CD14-positive monocyte (primary cell): ENCODE results near the gene SERPINA12. TPM values are rescaled to one million over a fixed set of nuclear protein-coding genes. Genes with fewer than 3 reads are reported as not detected.

ENCODE experiments used
- DNase-seq, 3 donors: peaks; one replicate each; pipeline ENCODE4 v3.0.0-alpha.2; 2011 to 2022
- H2AFZ ChIP-seq: 2 replicates; pipeline ENCODE4 v1.6.0; 2012; ENCODE audit warnings: mild to moderate bottlenecking, low read depth, low read length, inconsistent platforms; ENCODE audit not compliant: insufficient read depth, poor library complexity, severe bottlenecking
- H3K27ac ChIP-seq, 2 donors: 1 replicate in 1 of 2; 2 replicates in 1 of 2; pipeline ENCODE4 v1.5.1; 2012 to 2013; ENCODE audit warnings: low read length in 2 of 2, control low read depth in 1 of 2, inconsistent platforms in 1 of 2, low read depth in 1 of 2, mild to moderate bottlenecking in 1 of 2
- H3K27me3 ChIP-seq, 2 donors: one replicate each; pipeline versions ENCODE4 v1.6.0 to v1.6.1; 2011 to 2013; ENCODE audit warnings: low read length in 2 of 2; ENCODE audit not compliant: control insufficient read depth in 2 of 2, insufficient read depth in 2 of 2
- H3K36me3 ChIP-seq, 2 donors: replicated peaks in 1 of 2; 1 replicate in 1 of 2; 2 replicates in 1 of 2; pipeline versions ENCODE4 v1.5.1 to v1.6.1; 2012 to 2013; ENCODE audit warnings: low read length in 2 of 2, control low read depth in 1 of 2, inconsistent platforms in 1 of 2, mild to moderate bottlenecking in 1 of 2; ENCODE audit not compliant: insufficient read depth in 2 of 2, control insufficient read depth in 1 of 2
- H3K4me1 ChIP-seq, 2 donors: 1 replicate in 1 of 2; 2 replicates in 1 of 2; pipeline versions ENCODE4 v1.5.1 to v1.6.1; 2012 to 2013; ENCODE audit warnings: low read length in 2 of 2, control low read depth in 1 of 2, inconsistent platforms in 1 of 2, mild to moderate bottlenecking in 1 of 2, moderate library complexity in 1 of 2; ENCODE audit not compliant: insufficient read depth in 2 of 2, control insufficient read depth in 1 of 2
- H3K4me2 ChIP-seq: replicated peaks from 2 replicates; pipeline ENCODE3; 2012; ENCODE audit warnings: low read length, moderate library complexity, mild to moderate bottlenecking; ENCODE audit not compliant: poor library complexity, severe bottlenecking; ENCODE audit errors: extremely low read depth
- H3K4me3 ChIP-seq, 3 experiments: fragments of 200-600 bp in 1 of 3; sonication (generic) in 1 of 3; replicated peaks in 1 of 3; 1 replicate in 2 of 3; 2 replicates in 1 of 3; pipeline ENCODE4 v1.5.1; 2011 to 2013; ENCODE audit warnings: low read length in 3 of 3, mild to moderate bottlenecking in 3 of 3, control low read depth in 2 of 3, low read depth in 2 of 3, inconsistent platforms in 1 of 3, moderate library complexity in 1 of 3
- H3K79me2 ChIP-seq: 2 replicates; pipeline ENCODE4 v1.6.0; 2012; ENCODE audit warnings: mild to moderate bottlenecking, control low read depth, inconsistent platforms, low read length, moderate library complexity; ENCODE audit not compliant: insufficient read depth
- H3K9ac ChIP-seq: 2 replicates; pipeline ENCODE4 v1.6.0; 2017; ENCODE audit warnings: low read length, mild to moderate bottlenecking; ENCODE audit not compliant: insufficient read depth, poor library complexity, severe bottlenecking
- H3K9me3 ChIP-seq, 2 donors: replicated peaks in 1 of 2; 1 replicate in 1 of 2; 2 replicates in 1 of 2; pipeline versions ENCODE4 v1.5.1 to v1.6.1; 2012 to 2013; ENCODE audit warnings: low read length in 2 of 2, control low read depth in 1 of 2; ENCODE audit not compliant: control insufficient read depth in 1 of 2, insufficient read depth in 1 of 2
- H4K20me1 ChIP-seq: 2 replicates; pipeline ENCODE4 v1.6.0; 2012; ENCODE audit warnings: mild to moderate bottlenecking, low read length, control low read depth, moderate library complexity; ENCODE audit not compliant: insufficient read depth
- H3K27ac Mint-ChIP-seq, 7 donors: one replicate each; pipeline ENCODE4 v1.8.0; 2020; ENCODE audit warnings: mild to moderate bottlenecking in 7 of 7, mixed read lengths in 7 of 7, moderate library complexity in 6 of 7, inconsistent platforms in 2 of 7
- H3K27me3 Mint-ChIP-seq, 3 donors: one replicate each; pipeline ENCODE4 v1.8.0; 2021 to 2022; ENCODE audit warnings: low read depth in 3 of 3, mild to moderate bottlenecking in 3 of 3, mixed read lengths in 3 of 3, moderate library complexity in 3 of 3, inconsistent platforms in 1 of 3
- H3K36me3 Mint-ChIP-seq, 2 donors: one replicate each; pipeline ENCODE4 v1.8.0; 2020; ENCODE audit warnings: mixed read lengths in 2 of 2, inconsistent platforms in 1 of 2, mild to moderate bottlenecking in 1 of 2
- H3K4me1 Mint-ChIP-seq: one replicate; pipeline ENCODE4 v1.8.0; 2020; ENCODE audit warnings: mild to moderate bottlenecking, mixed read lengths
- H3K4me3 Mint-ChIP-seq, 2 donors: one replicate each; pipeline ENCODE4 v1.8.0; 2020; ENCODE audit warnings: mild to moderate bottlenecking in 2 of 2, mixed read lengths in 2 of 2, moderate library complexity in 1 of 2
- H3K9me3 Mint-ChIP-seq, 7 donors: one replicate each; pipeline ENCODE4 v1.8.0; 2020 to 2022; ENCODE audit warnings: mixed read lengths in 7 of 7, mild to moderate bottlenecking in 6 of 7, moderate library complexity in 6 of 7, inconsistent platforms in 2 of 7
- WGBS: methylation state at CpG from one replicate; pipeline ENCODE4 v1.1.5; 2013; ENCODE audit warnings: missing lambda C conversion rate; ENCODE audit not compliant: insufficient coverage; 5-methylcytosine and 5-hydroxymethylcytosine counted together
- intact Hi-C, 2 donors: fragments of 100-400 bp; cut with micrococcal nuclease; formaldehyde crosslinking; loops; one replicate each; pipeline versions ENCODE4 v1.15.0 to v1.15.1; 2023
- polyA plus RNA-seq, 3 donors: library from polyadenylated mRNA; depleted of rRNA in 1 of 3; unstranded in 2 of 3; stranded (reverse) in 1 of 3; fragments of 300-500 nt in 2 of 3; fragments of >200 nt in 1 of 3; fragmentation: Illumina TruSeq in 2 of 3; gene quantifications; 1 replicate in 2 of 3; 2 replicates in 1 of 3; pipeline ENCODE4 v1.2.3, GENCODE V29; 2012 to 2021
- TF ChIP-seq, protein P1 (sequence below): fragments of 200-600 bp; IDR thresholded peaks from one replicate; pipeline ENCODE4 v1.8.0; 2022; ENCODE audit warnings: antibody characterized with exemption, mild to moderate bottlenecking

Gene SERPINA12
- polyA plus RNA-seq, 3 donors, result not detected

- Histone ChIP-seq H3K4me1 (no peaks in the 10 kb centered on the region), H3K27me3 (peaks cover 0 to 6% of the 10 kb centered on the region in 2 donors), H3K4me2 (no peak overlapping the region), H3K79me2 (no peaks in the 10 kb centered on the region), H2AFZ (no peak overlapping the region), H3K9ac (no peak overlapping the region), H3K9me3 (no peaks in the 10 kb centered on the region), H3K36me3 (no peaks in the 10 kb centered on the region), H3K4me3 (no peak overlapping the region), H4K20me1 (no peaks in the 10 kb centered on the region), H3K27ac (no peak overlapping the region)
- Mint-ChIP-seq H3K4me1 (peaks cover 3% of the 10 kb centered on the region), H3K4me3 (no peak overlapping the region), H3K27ac (no peak overlapping the region), H3K9me3 (no peaks in the 10 kb centered on the region), H3K27me3 (peaks cover 8 to 20% (median 10%) of the 10 kb centered on the region in 3 donors), H3K36me3 (no peaks in the 10 kb centered on the region)
- WGBS, result 82% methylated on average over 11 of the region's 11 CpGs
- DNase-seq, result no peak
- intact Hi-C loops, result loop anchor here in 1 of 2 donors (5.0 kb wide), 1 partner anchor 132 kb away; no protein-coding TSS in a partner anchor
- TF ChIP-seq, protein P1, sequence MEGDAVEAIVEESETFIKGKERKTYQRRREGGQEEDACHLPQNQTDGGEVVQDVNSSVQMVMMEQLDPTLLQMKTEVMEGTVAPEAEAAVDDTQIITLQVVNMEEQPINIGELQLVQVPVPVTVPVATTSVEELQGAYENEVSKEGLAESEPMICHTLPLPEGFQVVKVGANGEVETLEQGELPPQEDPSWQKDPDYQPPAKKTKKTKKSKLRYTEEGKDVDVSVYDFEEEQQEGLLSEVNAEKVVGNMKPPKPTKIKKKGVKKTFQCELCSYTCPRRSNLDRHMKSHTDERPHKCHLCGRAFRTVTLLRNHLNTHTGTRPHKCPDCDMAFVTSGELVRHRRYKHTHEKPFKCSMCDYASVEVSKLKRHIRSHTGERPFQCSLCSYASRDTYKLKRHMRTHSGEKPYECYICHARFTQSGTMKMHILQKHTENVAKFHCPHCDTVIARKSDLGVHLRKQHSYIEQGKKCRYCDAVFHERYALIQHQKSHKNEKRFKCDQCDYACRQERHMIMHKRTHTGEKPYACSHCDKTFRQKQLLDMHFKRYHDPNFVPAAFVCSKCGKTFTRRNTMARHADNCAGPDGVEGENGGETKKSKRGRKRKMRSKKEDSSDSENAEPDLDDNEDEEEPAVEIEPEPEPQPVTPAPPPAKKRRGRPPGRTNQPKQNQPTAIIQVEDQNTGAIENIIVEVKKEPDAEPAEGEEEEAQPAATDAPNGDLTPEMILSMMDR, result no peak
Observed at GRCh38 chr14:94489336-94489735, 19.9 kb downstream of the SERPINA12 start.

DNA sequence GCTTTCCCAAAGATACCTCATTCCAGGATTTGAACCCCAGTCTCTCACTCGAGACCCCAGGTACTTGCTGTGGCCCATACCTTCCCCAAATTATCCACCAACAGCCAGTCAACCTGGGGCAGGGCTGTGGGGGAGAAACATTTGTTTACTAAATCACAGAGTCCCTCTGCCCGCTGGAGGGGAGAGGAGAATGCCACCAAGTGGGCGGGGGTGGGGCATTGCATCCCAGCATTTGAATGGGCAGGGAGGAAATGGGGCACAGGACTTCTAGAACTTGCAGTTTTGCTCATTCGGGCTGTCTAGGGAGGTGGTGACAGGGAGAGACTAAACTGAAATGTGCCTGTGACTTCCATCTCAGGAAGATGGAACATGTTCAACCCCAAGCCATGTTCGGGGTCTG, 22.4 kb downstream of the SERPINA12 start:
- Mint-ChIP-seq H3K4me1 (peaks cover 3% of the 10 kb centered on the region), H3K4me3 (no peak overlapping the region), H3K27ac (no peak overlapping the region), H3K36me3 (no peaks in the 10 kb centered on the region), H3K27me3 (peaks cover 8 to 16% (median 11%) of the 10 kb centered on the region in 3 donors), H3K9me3 (peaks cover 0 to 2% (median 0%) of the 10 kb centered on the region in 7 donors)
- Histone ChIP-seq H3K79me2 (no peaks in the 10 kb centered on the region), H3K9ac (no peak overlapping the region), H3K4me2 (no peak overlapping the region), H3K36me3 (no peaks in the 10 kb centered on the region), H3K9me3 (no peaks in the 10 kb centered on the region), H2AFZ (no peak overlapping the region), H3K4me1 (no peaks in the 10 kb centered on the region), H4K20me1 (no peaks in the 10 kb centered on the region), H3K4me3 (no peak overlapping the region), H3K27ac (no peak overlapping the region), H3K27me3 (peaks cover 0 to 6% of the 10 kb centered on the region in 2 donors)
- TF ChIP-seq, protein P1, result no peak
- DNase-seq, result no peak
- 63% methylated on average over 2 of the region's 5 CpGs for WGBS
- intact Hi-C loops, result loop anchor here (2.0 to 5.0 kb wide), 2 partner anchors 130 to 132 kb away; no protein-coding TSS in a partner anchor
